Measurements from ENCODE around the gene SLC16A6. TPM values are rescaled to one million over a fixed set of nuclear protein-coding genes. Genes with fewer than 3 reads are reported as not detected.
"Not testable (repeated sequence)": the region's sequence is repeated elsewhere in the genome, so short reads cannot be mapped to it uniquely, and the experiment has no call there.

SLC16A6 gene
- total RNA-seq: not detected
- long read RNA-seq: 0 reads

- intact Hi-C loops (cut with micrococcal nuclease): no loop called here
- ATAC-seq: peak; percentile 71
- DNase-seq: peak; percentile 73
These were observed at the start of gene SLC16A6, which contains the start of gene ARSG for GRCh38 chr17:68290955-68291835. Gene SLC16A6 (minus strand): TSS chr17:68291127. CDS start chr17:68278320, 12,807 bp downstream. Gene ARSG (plus strand): TSS chr17:68291495. CDS start chr17:68307494, 15,999 bp downstream.

- no peak for ATAC-seq
- intact Hi-C loops (cut with micrococcal nuclease): no loop called here
- no peak for DNase-seq
These were observed 43.5 kb upstream of the SLC16A6 start for GRCh38 chr17:68334393-68334792.

DNA sequence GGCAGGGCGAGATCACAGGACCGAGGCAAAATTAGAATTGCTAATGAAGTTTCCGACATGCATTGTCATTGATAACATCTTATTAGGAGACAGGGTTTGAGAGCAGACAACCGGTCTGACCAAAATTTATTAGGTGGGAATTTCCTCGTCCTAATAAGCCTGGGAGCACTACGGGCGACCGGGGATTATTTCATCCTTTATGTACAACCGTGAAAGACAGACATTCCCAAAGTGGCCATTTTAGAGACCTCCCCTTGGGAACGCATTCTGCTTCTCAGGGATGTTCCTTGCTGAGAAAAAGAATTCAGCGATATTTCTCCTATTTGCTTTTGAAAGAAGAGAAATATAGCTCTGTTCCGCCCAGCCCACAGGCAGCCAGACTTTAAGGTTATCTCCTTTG is 41.0 kb upstream of the SLC16A6 start:
- ATAC-seq; intact Hi-C loops (cut with micrococcal nuclease); DNase-seq: not testable (repeated sequence)

DNA sequence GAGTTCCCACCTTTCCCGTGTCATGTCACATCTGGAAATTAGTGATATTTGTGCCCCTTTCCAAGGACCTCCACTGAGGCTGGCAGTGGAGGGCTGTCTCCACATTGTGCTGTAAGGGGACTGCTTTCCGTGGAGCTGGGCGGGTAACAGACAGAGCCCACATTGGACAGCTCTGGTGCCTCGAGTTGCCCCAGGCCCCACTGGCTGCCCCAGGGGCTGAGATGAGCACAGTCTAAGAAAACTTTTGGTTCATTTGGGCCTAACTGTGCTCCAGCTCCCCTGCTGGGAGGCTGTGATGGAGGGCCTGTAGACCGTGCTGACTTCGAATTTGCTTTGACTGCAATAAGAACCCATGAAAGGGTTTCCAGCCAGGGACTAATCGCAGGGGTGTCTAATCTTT is 38.4 kb upstream of the SLC16A6 start:
- DNase-seq (no peak), ATAC-seq (no peak)
- intact Hi-C loops (cut with micrococcal nuclease): no loop called here

DNA sequence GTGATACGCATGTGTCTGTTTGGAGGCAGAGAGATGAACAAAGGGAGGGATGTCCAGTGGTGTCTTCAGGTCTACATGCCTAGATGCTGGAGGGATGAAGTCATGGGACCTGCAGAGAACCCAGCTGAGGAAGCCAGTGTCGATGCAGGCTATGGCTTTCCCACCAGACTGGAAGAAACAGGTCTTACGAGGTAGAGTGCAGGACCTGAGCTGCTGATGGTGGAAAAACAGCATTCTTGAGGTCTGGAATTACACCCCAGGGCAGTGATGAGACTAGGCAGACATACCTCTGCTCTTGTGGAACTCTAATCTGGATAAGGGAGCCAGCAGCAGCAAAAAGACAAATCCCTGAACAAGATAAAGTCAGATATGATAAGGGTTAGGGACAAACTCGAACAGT is 37.7 kb upstream of the SLC16A6 start:
- intact Hi-C loops (cut with micrococcal nuclease): no loop called here
- DNase-seq (no peak), ATAC-seq (no peak)

DNA sequence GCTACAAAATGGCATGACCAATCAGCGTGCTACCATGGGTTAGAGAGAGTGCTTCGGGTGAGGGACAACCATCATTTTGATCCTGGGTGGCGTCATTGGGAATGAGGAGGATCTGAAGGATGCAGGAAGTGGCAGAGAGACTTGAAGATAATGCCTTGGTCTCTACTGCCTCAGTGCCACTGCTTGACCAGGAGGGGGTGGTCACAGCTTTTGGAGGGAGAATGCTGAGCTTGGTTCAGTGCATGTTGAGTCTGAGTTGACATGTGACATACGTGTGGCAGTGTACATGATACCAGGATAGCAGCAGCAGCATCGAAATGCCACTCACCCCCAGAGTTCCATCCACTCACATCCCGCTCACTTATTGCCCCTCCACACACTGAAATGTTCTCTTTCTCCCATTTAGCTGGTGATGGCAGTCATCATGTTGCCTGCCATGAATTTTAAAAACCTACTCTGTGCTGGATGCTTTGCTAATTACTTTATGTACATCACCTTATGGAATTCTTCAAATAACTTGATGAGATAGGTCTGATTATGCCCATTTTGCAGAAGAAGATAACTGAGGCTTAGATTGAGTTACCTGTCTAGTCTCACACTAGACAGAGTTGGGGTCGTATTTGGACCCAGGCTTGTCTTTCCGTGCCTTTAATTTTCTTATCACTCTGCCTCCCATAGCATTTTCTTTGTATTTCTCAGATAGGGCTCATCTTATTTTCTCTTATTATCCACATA is 37.1 kb upstream of the SLC16A6 start:
- DNase-seq (no peak), ATAC-seq (no peak)
- intact Hi-C loops (cut with micrococcal nuclease): no loop called here

DNA sequence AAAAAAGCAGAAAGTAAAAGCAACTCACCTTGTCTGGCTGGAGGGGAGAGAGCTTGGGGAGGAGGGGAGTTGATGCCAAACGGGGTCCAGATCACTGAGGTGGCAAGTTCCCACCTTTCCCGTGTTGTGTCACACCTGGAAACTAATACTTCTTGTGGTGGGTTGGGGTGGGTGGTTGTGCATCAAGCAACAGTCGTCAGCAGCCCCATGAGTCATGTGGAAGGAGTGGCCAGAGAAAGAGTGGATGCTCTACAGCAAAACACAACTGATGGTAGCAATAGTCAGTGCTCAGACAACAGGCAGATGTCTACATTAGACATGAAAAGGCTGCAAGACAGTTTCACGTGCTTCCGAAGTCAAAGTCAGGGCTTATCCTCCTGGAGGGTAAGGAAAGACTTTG is 35.8 kb upstream of the SLC16A6 start:
- intact Hi-C loops (cut with micrococcal nuclease): no loop called here
- ATAC-seq (no peak), DNase-seq (no peak)

GRCh38 chr17:68325961-68326360 is 35.0 kb upstream of the SLC16A6 start:
- DNase-seq: no peak
- intact Hi-C loops (cut with micrococcal nuclease): no loop called here
- no peak for ATAC-seq

DNA sequence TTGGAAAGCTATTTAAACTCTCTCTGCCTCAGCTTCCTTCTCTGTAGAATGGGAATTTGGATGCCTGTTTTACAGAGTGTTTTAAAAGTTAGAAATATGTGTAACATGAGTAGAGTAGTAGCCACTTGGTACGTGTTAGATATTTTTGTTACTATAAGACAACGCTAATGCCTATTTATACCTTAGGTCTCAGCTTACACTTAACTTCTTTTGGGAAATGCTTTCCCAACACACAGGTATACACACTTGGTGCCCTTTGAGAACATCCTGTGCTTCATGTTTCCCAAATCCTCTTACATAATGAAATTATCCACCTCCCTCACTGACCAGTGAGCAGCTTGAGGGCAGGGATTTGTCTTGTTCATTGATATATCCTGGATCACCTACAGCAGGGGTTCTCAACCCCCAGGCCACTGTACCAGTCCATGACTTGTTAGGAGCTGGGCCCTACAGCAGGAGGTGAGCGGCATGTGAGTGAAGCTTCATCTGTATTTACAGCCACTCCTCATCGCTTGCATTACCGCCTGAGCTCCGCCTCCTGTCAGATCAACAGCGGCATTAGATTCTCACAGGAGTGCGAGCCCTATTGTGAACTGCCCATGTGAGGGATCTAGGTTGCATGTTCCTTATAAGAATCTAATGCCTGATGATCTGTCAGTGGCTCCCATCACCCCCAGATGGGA is 33.9 kb upstream of the SLC16A6 start:
- DNase-seq (no peak), ATAC-seq (no peak)

GRCh38 chr17:68324114-68324513 is 33.2 kb upstream of the SLC16A6 start:
- DNase-seq: no peak
- intact Hi-C loops (cut with micrococcal nuclease): no loop called here
- ATAC-seq: no peak

More for the DNA sequence above, 33.9 kb upstream of the SLC16A6 start:
- intact Hi-C loops (cut with micrococcal nuclease): no loop called here

DNA sequence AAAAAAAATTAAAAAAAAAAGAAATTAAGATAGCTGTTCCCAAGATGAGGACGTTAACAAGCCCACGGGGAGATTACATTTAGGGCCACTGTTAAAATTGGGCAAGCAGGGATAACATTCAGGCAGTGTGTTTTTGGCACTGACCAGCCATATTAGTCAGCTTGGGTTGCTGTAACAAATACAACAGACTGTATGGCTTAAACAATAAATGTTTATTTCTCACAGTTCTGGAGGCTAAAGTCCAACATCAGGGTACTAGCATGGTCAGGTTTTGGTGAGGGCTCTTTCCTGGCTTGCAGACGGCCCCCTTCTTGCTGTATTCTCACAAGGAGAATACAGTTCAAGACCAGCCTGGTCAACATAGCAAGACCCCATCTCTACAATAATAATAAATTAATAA is 31.7 kb upstream of the SLC16A6 start:
- DNase-seq (no peak), ATAC-seq (no peak)
- intact Hi-C loops (cut with micrococcal nuclease): no loop called here

DNA sequence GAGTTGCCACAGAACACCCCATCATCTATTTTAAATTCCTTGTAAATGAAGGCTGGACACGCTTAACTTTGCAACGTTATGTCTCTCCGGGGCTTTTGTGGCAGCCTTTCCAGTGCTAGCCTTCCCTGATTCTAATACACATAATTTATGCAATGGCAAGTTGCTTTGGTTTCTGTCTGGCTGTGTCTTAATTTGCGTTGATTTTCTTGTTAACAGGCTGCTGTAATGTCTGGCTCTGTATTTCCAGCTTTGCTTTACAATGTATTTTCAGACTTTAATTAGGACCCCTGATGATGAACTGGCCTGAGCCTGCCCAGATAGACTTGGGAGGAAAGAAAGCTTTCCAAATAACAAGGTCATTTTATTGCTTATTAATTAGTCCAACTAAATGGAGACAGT is 30.6 kb upstream of the SLC16A6 start:
- intact Hi-C loops (cut with micrococcal nuclease): no loop called here
- DNase-seq: no peak
- ATAC-seq: no peak

GRCh38 chr17:68320943-68321555 is 30.1 kb upstream of the SLC16A6 start:
- intact Hi-C loops (cut with micrococcal nuclease): no loop called here
- ATAC-seq (no peak), DNase-seq (no peak)

GRCh38 chr17:68320311-68320865 is 29.5 kb upstream of the SLC16A6 start:
- DNase-seq (no peak), ATAC-seq (no peak)
- intact Hi-C loops (cut with micrococcal nuclease): no loop called here

DNA sequence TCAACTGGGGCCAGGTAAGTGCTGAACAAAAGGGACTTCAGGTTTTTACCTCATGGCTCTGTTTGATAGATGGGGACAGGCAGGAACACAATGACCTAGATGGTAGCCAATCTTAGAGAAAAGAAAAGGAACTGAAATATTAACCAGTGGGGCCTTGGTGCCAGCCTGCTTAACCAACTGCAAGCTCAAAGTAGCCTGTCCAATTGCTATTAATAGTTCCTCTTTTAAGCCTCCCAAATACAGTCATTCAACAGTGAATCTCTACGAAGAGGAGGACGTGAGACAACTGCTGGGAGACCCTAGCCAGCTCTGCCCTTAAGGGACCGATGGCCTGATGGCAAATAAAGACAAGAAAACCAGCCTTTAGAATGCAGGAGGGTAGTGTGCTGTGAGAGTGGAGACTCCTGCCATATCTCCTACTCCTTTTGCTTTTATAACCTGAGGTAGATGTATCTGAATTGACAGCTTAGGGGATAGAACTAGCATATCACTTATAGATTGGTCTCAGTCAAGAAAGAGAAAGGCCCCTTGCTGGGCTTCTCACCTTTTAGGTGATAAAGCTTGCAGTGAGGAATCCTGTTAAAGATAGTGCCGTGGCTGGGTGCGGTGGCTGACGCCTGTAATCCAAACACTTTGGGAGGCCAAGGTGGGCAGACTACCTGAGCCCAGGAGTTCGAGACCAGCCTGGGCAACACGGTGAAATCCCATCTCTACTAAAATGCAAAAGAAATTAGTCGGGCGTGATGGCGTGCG is 28.7 kb upstream of the SLC16A6 start:
- DNase-seq (no peak), ATAC-seq (peak; percentile 59)
- intact Hi-C loops (cut with micrococcal nuclease): no loop called here

- intact Hi-C loops (cut with micrococcal nuclease): no loop called here
- DNase-seq (no peak), ATAC-seq (peak; percentile 26)
These were observed 27.4 kb upstream of the SLC16A6 start for GRCh38 chr17:68318103-68318991.

GRCh38 chr17:68317458-68317857 is 26.5 kb upstream of the SLC16A6 start:
- intact Hi-C loops (cut with micrococcal nuclease): no loop called here
- ATAC-seq (no peak), DNase-seq (no peak)

Measured in left ventricle myocardium superior (tissue), 1 donor.